HG03066 (cell line): ENCODE data around the gene TPRKB.
"Not testable (repeated sequence)": the region's sequence is repeated elsewhere in the genome, so short reads cannot be mapped to it uniquely, and the experiment has no call there.

ENCODE experiments used
- ATAC-seq: cut with Tn5 transposase; IDR thresholded peaks from one replicate; pipeline ENCODE4 v1.9.1; 2021; ENCODE audit warnings: low read depth; ENCODE audit not compliant: unreplicated experiment

Gene TPRKB

GRCh38 chr2:73746015-73746876 is 9.1 kb upstream of the TPRKB start:
- ATAC-seq: no peak

- no peak for ATAC-seq
Observed at GRCh38 chr2:73740767-73741166, 3.6 kb upstream of the TPRKB start.

GRCh38 chr2:73739101-73739500 is 2.0 kb upstream of the TPRKB start:
- ATAC-seq: no peak

- no peak for ATAC-seq
Observed at GRCh38 chr2:73736378-73736777, 767 bp downstream of the TPRKB start.

DNA sequence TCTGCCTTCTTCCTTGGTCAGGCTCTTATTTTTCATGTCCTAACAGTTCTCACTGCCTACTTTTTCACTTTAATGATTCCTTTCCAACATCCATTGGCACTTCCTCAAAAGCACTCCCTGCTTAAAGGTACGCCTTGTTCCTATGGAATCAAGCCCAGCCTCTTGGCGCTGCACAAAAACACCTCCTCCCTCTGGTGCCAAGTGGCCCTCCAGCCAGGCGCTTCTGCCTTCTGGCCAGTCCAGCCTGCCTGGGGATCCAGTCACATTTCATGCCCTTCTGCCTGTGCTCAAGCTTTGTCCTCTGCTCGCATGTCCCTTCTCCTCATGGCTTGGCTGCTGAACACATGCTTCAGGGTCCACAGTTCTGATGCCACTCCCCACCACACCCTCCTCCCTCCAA is 6.3 kb downstream of the TPRKB start:
- ATAC-seq: no peak

GRCh38 chr2:73728711-73729110 is 8.4 kb downstream of the TPRKB start:
- ATAC-seq: no peak

DNA sequence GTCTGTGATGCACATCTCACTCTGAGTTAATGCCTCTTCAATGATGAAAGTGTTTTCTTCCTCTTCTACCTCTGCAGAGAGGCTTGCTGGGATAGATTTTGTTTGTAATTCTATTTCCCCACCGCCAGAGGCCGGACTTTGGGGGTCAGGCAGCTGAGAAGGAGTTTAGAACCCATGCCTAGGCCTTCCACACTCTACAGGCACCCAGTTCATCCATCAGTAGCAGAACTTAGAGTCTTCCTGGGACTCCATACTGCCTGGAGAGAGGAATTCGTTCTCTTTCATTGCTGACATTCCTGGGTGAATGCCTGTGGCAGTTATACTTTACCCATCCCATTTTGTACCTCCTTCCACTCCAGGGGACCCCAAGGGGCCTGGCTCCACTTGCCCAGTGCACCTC is 9.1 kb downstream of the TPRKB start:
- ATAC-seq: no peak

DNA sequence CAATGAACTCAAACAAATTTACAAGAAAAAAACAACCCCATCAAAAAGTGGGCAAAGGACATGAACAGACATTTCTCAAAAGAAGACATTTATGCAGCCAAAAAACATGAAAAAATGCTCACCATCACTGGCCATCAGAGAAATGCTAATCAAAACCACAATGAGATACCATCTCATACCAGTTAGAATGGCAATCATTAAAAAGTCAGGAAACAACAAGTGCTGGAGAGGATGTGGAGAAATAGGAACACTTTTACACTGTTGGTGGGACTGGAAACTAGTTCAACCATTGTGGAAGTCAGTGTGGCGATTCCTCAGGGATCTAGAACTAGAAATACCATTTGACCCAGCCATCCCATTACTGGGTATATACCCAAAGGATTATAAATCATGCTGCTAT is 10.5 kb downstream of the TPRKB start:
- not testable (repeated sequence) for ATAC-seq

DNA sequence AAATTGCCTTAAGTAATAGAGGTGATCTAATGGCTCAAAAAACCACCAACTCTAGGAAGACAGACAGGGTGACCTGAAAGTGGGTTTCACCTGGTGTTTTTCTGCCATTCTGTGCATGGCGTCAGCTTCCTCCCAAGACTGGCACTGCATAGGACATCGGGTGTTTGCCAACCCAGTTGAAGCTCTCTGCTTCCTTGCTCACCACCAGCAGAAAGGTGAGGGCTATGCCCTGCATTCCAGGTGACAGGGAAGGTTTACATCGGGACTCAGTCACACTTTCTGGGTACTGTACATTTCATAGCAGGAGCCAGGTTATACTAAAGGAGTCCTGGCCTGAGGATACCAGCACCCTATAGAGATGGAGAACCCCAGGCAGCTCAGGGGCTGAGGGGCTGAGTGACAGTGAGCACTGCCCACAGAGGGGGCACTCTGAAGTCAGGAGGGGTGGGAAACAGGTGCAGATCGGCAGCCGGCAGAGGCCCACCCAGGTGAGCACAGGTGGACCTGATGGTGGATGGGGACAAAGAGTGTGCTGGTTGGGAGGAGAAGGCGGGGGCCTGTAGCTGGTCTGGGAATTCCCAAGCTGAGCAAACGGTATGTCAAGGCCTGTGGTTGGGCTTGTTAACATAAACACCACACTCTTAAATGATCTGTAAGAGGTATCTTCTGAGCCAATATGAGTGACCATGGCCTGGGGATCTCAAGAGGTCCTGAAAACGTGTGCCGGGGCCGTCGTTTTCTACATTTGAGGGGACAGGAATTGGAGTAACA is 18.1 kb downstream of the TPRKB start:
- no peak for ATAC-seq

DNA sequence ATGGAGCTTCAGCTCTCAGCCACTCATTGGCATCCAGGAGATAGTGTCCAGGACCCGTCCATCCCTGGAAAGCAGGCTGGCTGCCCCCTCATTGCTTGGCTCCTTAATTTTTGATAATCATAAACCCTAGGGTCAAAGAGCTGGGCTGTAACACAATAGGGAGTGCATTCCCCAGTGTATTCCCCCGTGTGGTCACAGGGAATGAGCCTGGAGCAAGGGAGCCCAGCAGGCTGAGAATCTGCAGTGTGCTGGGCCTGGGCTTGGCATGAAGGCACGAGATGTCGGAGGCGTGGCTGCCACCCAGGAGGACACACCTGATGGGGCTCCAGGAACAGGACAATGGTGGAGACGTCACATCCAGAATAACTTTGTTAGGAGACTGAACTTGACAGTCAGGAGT is 18.7 kb downstream of the TPRKB start:
- ATAC-seq: no peak

DNA sequence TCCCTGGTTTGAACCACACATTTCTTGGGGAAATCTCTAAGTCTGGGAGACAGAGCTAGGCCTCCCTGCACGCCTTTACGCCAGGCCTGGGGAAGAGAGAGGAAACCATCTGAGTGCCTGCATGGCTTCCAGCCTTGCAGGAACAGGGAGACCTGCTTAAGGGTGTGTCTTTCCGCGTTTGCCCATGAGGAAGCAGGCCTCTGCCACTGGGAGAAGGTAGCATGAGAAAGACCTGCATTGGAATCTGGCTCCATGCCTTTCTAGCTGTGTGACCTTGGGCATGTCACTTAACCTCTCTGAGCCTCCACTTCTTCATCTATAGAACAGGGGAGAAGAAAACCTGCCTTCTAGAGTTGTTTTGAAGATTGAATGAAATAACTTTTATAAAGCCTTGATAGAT is 19.4 kb downstream of the TPRKB start:
- not testable (repeated sequence) for ATAC-seq

DNA sequence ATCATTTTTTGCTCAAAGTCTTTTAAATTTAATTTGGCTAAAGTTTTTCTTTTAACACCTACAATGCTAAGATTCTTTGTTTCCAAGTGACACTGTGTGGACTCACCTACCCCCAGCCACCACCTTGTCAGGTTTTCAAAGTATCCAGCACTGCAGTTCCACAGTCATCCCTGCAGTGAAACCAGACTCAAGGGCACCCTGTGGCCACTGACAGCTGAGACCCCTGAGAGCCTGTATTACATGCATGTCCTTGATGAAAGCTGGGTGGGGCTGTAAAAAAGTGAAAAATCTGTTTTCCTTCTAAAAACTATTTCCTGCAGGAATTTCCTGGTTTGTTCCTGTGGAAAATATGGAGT is 19.9 kb downstream of the TPRKB start:
- ATAC-seq: no peak

DNA sequence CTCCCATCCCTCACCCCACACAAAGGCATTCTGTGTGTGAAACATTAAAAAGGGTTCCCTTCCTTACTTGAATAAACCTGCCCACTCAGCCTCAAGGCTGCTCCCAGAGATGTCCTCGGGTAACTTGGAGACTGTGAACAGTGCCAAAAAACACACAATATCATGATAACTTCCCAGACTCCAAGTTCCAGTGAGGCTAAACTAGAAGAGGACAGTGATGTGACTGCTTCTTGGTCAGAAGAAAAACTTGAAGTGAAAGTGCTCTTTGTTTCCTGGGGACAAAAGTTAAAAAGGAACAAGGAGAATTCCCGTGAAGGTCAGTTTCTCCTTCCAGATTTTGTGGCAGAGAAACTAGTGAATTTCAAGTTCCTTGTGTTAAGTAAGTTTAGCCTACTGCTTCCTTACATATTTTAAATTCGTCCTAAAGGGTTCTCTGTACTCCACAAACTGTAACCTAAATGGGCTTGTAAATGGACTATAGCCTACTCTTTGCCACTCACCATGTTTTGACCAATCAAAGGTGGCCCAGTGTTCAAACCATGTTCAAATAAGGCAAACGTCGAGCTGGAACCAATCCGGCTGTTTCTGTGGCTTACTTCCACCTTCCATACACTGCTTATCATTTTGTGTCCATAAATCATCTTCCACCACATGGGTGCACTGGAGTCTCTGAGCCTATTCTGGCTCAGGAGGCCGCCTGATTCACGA is 20.4 kb downstream of the TPRKB start:
- ATAC-seq: no peak

DNA sequence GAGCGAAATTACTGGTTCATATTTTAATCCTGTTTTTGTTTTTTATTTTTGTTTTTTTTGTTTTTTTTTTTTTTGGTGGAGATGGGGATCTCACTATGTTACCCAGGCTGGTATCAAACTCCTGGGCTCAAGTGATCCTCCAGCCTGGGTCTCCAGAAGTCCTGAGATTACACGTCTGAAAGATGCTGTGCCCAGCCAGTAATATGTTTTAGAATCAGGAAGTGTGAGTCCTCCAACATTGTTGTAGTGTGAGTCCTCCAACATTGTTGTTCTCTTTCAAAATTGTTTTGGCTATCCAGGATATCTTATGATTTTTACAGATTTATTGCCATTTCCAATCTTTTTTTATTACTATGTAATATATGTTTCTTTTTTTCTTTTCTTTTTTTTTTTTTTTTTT is 23.1 kb downstream of the TPRKB start:
- ATAC-seq: no peak

- ATAC-seq: no peak
Observed at GRCh38 chr2:73708527-73708926, 28.6 kb downstream of the TPRKB start.

GRCh38 chr2:73707636-73708035 is 29.5 kb downstream of the TPRKB start:
- ATAC-seq: no peak

- no peak for ATAC-seq
Observed at GRCh38 chr2:73707058-73707457, 30.1 kb downstream of the TPRKB start.

- ATAC-seq: no peak
Observed at GRCh38 chr2:73705091-73705490, 32.1 kb downstream of the TPRKB start.

DNA sequence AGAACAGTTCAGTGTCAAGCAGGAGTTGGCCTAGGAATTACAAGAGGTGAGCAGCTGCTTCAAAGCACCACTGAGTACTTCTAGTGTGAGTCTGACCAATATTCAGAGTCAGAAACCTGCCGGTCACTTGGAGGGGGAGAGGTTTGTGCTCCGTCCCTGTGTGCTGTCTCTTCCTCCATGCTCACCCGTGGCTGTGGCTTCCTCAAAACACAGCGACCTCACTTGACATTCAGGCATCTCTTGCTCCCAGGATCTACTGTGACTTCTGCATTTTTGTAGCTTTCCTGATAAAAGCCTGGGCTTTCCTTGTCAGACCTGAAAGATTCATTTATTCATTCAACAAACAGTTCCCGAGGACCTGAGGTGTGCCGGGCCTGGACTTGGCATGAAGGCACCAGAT is 32.9 kb downstream of the TPRKB start:
- no peak for ATAC-seq

DNA sequence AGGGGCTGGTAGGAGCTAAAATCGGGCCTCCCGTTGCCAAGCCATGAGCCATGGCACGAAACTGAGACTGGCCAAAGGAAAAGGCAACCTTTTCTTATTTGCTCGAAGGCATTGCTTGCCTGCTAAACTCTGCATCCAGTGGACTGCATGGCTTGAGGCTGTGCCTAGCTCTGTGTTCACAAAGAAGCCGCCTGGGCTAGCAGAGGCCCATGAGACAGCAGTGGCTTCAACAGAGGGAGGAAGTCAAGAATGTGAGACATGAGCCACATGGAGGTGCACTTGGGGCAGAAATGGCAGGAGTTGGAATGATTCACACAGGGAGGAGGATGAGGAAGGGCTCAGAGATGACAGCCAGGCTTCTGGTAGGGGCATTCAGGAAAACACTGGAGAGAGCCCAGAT is 33.5 kb downstream of the TPRKB start:
- no peak for ATAC-seq

DNA sequence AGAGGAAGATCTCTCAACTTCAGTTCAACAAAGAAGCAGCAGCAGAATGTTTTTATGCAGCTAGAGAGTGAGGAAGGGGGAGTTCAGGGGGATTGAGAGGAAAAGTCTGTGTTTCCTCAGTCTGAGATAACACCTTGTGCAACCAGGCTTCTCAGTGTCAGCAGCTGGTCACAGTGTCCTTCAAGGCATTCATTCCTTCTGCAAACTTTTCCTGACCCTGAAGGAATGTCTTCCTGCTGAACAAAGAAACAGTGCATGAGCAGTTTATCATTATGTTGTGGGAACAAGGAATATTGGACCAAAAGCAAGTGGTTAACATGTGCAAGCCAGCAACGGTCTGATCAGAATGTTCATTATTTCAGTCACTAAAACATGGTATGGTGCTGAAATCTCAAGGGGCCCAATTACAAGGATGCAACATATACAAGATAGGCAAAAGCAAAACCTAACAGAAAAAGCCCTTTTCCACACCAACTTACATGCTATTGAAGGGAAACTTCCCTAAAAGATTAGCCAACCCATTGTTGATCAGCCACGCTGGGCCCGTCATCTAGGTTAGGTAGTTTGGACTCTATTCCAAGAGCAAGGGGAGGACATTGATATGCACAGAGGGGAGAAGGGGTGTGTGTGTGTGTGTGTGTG is 34.2 kb downstream of the TPRKB start:
- ATAC-seq: not testable (repeated sequence)
